GM12878 (cell line): ENCODE data around the gene TMEM163. TPM values are rescaled to one million over a fixed set of nuclear protein-coding genes. Genes with fewer than 3 reads are reported as not detected.

Experiments
- ATAC-seq: fragments of 200-7000 bp; cut with Tn5 transposase; 3 replicates; pipeline ENCODE4 v1.9.1; 2020; ENCODE audit warnings: mild to moderate bottlenecking, moderate library complexity
- BruUV-seq: library from RNA; stranded (reverse); fragments of 400-500 nt; replicated peaks from 2 replicates; lab custom pipeline; 2021; lab: Mats Ljungman, UMichigan
- CTCF ChIA-PET: fragments of 300-600 bp; sonication (Branson Sonifier 250); formaldehyde crosslinking; extraction: SDS; loops from one replicate; lab custom pipeline; 2021; ENCODE audit warnings: inconsistent platforms; lab: Yijun Ruan, JAX
- POLR2A ChIA-PET: fragments of 350-600 bp; formaldehyde crosslinking; extraction: SDS; loops from one replicate; lab custom pipeline; 2021; ENCODE audit warnings: inconsistent platforms; lab: Charles Lee
- RAD21 ChIA-PET: fragments of 300-600 bp; sonication (Branson Sonifier 250); formaldehyde crosslinking; loops from one replicate; lab custom pipeline; 2023; ENCODE audit warnings: antibody characterized with exemption; ENCODE audit not compliant: unreplicated experiment; lab: Charles Lee
- SMC1A ChIA-PET: fragments of 300-600 bp; sonication (Branson Sonifier 250); formaldehyde crosslinking; loops from one replicate; lab custom pipeline; 2023; ENCODE audit not compliant: unreplicated experiment, uncharacterized antibody; lab: Charles Lee
- DNase-seq: peaks from one replicate; pipeline ENCODE4 v3.0.0-alpha.2; 2011; ENCODE audit warnings: low read depth, low spot score
- FAIRE-seq: peaks from 3 replicates; lab custom pipeline; 2011; peaks lifted over from hg19 to GRCh38; lab: Jason Lieb, UNC
- H2AFZ ChIP-seq: 2 replicates; pipeline ENCODE4 v1.6.0; 2011; ENCODE audit warnings: low read depth, low read length, control low read depth; ENCODE audit not compliant: control insufficient read depth
- H3K27ac ChIP-seq: 2 replicates; pipeline ENCODE4 v1.5.1; 2011; ENCODE audit warnings: control low read depth; ENCODE audit not compliant: control insufficient read depth, insufficient read depth
- H3K27me3 ChIP-seq, 2 experiments: replicated peaks in 1 of 2; 2 replicates each; pipeline versions ENCODE4 v1.6.0 to v1.6.1; 2011; ENCODE audit warnings: low read length in 1 of 2; ENCODE audit not compliant: control insufficient read depth in 2 of 2, insufficient read depth in 2 of 2
- H3K36me3 ChIP-seq, 2 experiments: 2 replicates each; pipeline ENCODE4 v1.5.1; 2011; ENCODE audit warnings: low read length in 1 of 2; ENCODE audit not compliant: control insufficient read depth in 2 of 2, insufficient read depth in 2 of 2
- H3K4me1 ChIP-seq: 2 replicates; pipeline ENCODE4 v1.6.1; 2011; ENCODE audit warnings: mild to moderate bottlenecking, low read length, moderate library complexity, mixed read lengths; ENCODE audit not compliant: control insufficient read depth, insufficient read depth
- H3K4me2 ChIP-seq: 2 replicates; pipeline ENCODE4 v1.6.0; 2011; ENCODE audit warnings: control low read depth; ENCODE audit not compliant: control insufficient read depth, insufficient read depth
- H3K4me3 ChIP-seq: fragments of 200-600 bp; sonication (generic); 2 replicates; pipeline ENCODE4 v1.5.1; 2016
- H3K79me2 ChIP-seq: 2 replicates; pipeline ENCODE4 v1.6.0; 2011; ENCODE audit warnings: low read length; ENCODE audit not compliant: control insufficient read depth, insufficient read depth
- H3K9ac ChIP-seq: 2 replicates; pipeline ENCODE4 v1.8.0; 2011; ENCODE audit warnings: low read length, control low read depth, mixed read lengths; ENCODE audit not compliant: control insufficient read depth, insufficient read depth
- H3K9me3 ChIP-seq: replicated peaks from 3 replicates; pipeline ENCODE4 v1.5.1; 2011; ENCODE audit warnings: mild to moderate bottlenecking, low read length; ENCODE audit not compliant: control insufficient read depth, insufficient read depth
- H4K20me1 ChIP-seq: 2 replicates; pipeline ENCODE4 v1.6.0; 2011; ENCODE audit not compliant: control insufficient read depth, insufficient read depth
- BHLHE40 ChIP-seq, 2 experiments: fragments of 450-650 bp in 1 of 2; IDR thresholded peaks; 2 replicates each; pipeline ENCODE4 v1.6.1; 2011 to 2017; ENCODE audit warnings: low read depth in 2 of 2, borderline replicate concordance in 1 of 2, improper control_type of control experiment in 1 of 2, low read length in 1 of 2, mild to moderate bottlenecking in 1 of 2
- CBFB ChIP-seq: IDR thresholded peaks from 2 replicates; pipeline ENCODE4 v1.6.1; 2016; ENCODE audit warnings: antibody characterized with exemption, low read depth
- HSF1 ChIP-seq: fragments of 150-350 bp; IDR thresholded peaks from 2 replicates; pipeline ENCODE4 v1.6.1; 2014; ENCODE audit warnings: mild to moderate bottlenecking, low read depth, low read length
- JUNB ChIP-seq: IDR thresholded peaks from 2 replicates; pipeline ENCODE4 v1.6.1; 2016; ENCODE audit warnings: antibody characterized with exemption, mild to moderate bottlenecking
- KDM1A ChIP-seq: fragments of 200-600 bp; sonication (generic); IDR thresholded peaks from 2 replicates; pipeline ENCODE4 v1.6.1; 2016; ENCODE audit warnings: borderline replicate concordance
- NFYA ChIP-seq: IDR thresholded peaks from 2 replicates; pipeline ENCODE4 v1.6.1; 2011; ENCODE audit warnings: low read depth, mild to moderate bottlenecking, low read length, improper control_type of control experiment, borderline replicate concordance
- PAX5 ChIP-seq: IDR thresholded peaks from 2 replicates; pipeline ENCODE4 v1.6.1; 2011; ENCODE audit warnings: low read depth, low read length, borderline replicate concordance
- SUPT20H ChIP-seq: IDR thresholded peaks from 2 replicates; pipeline ENCODE4 v1.6.1; 2011; ENCODE audit warnings: low read depth, mild to moderate bottlenecking, low read length, moderate library complexity, borderline replicate concordance; ENCODE audit not compliant: control insufficient read depth
- TCF3 ChIP-seq: IDR thresholded peaks from 2 replicates; pipeline ENCODE4 v1.6.1; 2012; ENCODE audit warnings: low read depth, mild to moderate bottlenecking, low read length, borderline replicate concordance; ENCODE audit not compliant: insufficient read depth
- WGBS: methylation state at CpG from one replicate; pipeline ENCODE4 v1.1.6; 2016; ENCODE audit warnings: low lambda C conversion rate; ENCODE audit not compliant: insufficient replicate concordance, insufficient coverage; ENCODE audit errors: missing lambda C conversion rate; 5-methylcytosine and 5-hydroxymethylcytosine counted together
- in situ Hi-C: fragments of 300-500 bp; cut with MboI; formaldehyde crosslinking; loops from 9 replicates; pipeline ENCODE4 v1.14.3; 2018; ENCODE audit warnings: mixed read lengths
- intact Hi-C: fragments of 100-400 bp; cut with micrococcal nuclease; formaldehyde crosslinking; loops from one replicate; pipeline ENCODE4 v1.14.2; 2022; ENCODE audit not compliant: unreplicated experiment
- polyA plus RNA-seq, 11 experiments: library from polyadenylated mRNA; depleted of rRNA in 4 of 11; unstranded in 6 of 11; stranded (reverse) in 5 of 11; fragments of >200 nt; fragmentation: Nextera tagmentation in 4 of 11; fragmentation: Illumina TruSeq in 1 of 11; extraction: Ambion mirVana in 4 of 11; extraction: Trizol in 1 of 11; gene quantifications; 1 replicate in 1 of 11; 2 replicates in 10 of 11; pipeline versions ENCODE4 v1.2.1 to v1.2.3, GENCODE V29; 2011 to 2016; ENCODE audit warnings: inconsistent platforms in 2 of 11, missing spikeins in 2 of 11, low read depth in 1 of 11
- total RNA-seq, 4 experiments: library from RNA; depleted of rRNA in 3 of 4; stranded (reverse); fragments of >200 nt in 3 of 4; fragmentation: Illumina TruSeq in 1 of 4; extraction: Trizol in 1 of 4; gene quantifications; 2 replicates each; pipeline versions ENCODE4 v1.2.1 to v1.2.3, GENCODE V29; 2013 to 2021
- TF ChIP-seq, protein P1 (sequence below): IDR thresholded peaks from 2 replicates; pipeline ENCODE4 v1.6.1; 2011; ENCODE audit warnings: low read depth, mild to moderate bottlenecking, low read length, moderate library complexity, borderline replicate concordance; ENCODE audit errors: extremely low read depth

TMEM163 gene
- total and polyA plus RNA-seq, 10 of the 15 experiments (the other 5 are each of a cell fraction or from before 2014, with no cell fraction given) = 0.05 to 0.11 (median 0.07) TPM; not detected in 4

GRCh38 chr2:134704173-134704572 lies 14.6 kb downstream of the TMEM163 start:
- in situ Hi-C loops = no loop called here
- no peak for DNase-seq
- SMC1A ChIA-PET = interaction anchor here (1.0 to 1.1 kb wide), 2 partner anchors 10 to 86 kb away, joined by 3 to 4 read pairs; no protein-coding TSS in a partner anchor

DNA sequence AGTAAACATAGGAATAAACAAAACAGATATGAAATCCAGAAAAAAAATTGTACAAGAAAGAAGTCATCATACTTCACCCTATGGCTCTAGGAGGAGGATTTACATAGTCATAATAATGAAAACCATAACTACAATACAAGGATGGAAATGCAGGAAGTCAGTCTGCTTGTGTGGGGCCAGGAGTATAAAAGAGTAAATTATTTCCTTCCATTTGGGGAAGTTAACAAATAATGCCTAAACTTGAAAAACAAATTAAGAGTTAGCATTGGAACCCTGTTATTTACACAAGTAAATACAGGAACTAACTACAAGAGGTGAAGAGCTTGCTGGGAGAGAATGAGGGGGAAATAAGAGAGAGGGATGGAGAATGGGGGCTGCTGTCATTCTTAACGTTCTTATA lies 15.4 kb downstream of the TMEM163 start:
- in situ Hi-C loops = no loop called here
- SMC1A ChIA-PET = interaction anchor here (1.0 to 1.4 kb wide), 2 partner anchors 9 to 55 kb away, joined by 3 to 4 read pairs; no protein-coding TSS in a partner anchor
- H3K79me2 ChIP-seq = no peaks in the 10 kb centered on the region
- no peak for TF ChIP-seq BHLHE40 (IDR thresholded peaks at IDR 0.05; ENCODE audit: borderline replicate concordance in 1 of 2, low read depth in 2 of 2, low read length in 1 of 2)
- TF ChIP-seq SUPT20H = no peak
- TF ChIP-seq, protein P1, sequence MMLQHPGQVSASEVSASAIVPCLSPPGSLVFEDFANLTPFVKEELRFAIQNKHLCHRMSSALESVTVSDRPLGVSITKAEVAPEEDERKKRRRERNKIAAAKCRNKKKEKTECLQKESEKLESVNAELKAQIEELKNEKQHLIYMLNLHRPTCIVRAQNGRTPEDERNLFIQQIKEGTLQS = no peak
- TF ChIP-seq NFYA = no peak
- no peak for TF ChIP-seq KDM1A
- TF ChIP-seq, all 136 proteins: peak for 0
- H3K27ac ChIP-seq = no peak overlapping the region
- no peaks in the 10 kb centered on the region for H3K9me3 ChIP-seq
- RAD21 ChIA-PET = no interaction called here
- H3K4me1 ChIP-seq = no peaks in the 10 kb centered on the region
- no TSS peak for BruUV-seq
- H3K9ac ChIP-seq = no peak overlapping the region
- no peak overlapping the region for H3K4me3 ChIP-seq
- no peaks in the 10 kb centered on the region; the same call in 1 of the 2 replicates for H4K20me1 ChIP-seq
- FAIRE-seq = no peak
- no peak for DNase-seq
- intact Hi-C loops = no loop called here
- POLR2A ChIA-PET = no interaction called here
- H2AFZ ChIP-seq = no peak overlapping the region
- no peaks in the 10 kb centered on the region for H3K36me3 ChIP-seq
- no peaks in the 10 kb centered on the region for H3K27me3 ChIP-seq
- WGBS = 0% methylated on average over 1 of the region's 1 CpG
- no peak overlapping the region for H3K4me2 ChIP-seq
- ATAC-seq = no peak
- CTCF ChIA-PET = interaction anchor here (0.8 to 1.7 kb wide), 2 partner anchors 10 to 233 kb away, joined by 3 read pairs; no protein-coding TSS in a partner anchor

More at GRCh38 chr2:134704173-134704572, 14.6 kb downstream of the TMEM163 start:
- FAIRE-seq = no peak
- H3K4me3 ChIP-seq = no peak overlapping the region
- no peak overlapping the region for H2AFZ ChIP-seq
- H3K4me1 ChIP-seq = no peaks in the 10 kb centered on the region
- BruUV-seq = no TSS peak
- H3K9ac ChIP-seq = no peak overlapping the region
- ATAC-seq = no peak
- H3K27ac ChIP-seq = no peak overlapping the region
- TF ChIP-seq JUNB (no peak), CBFB (no peak), TCF3 (no peak), PAX5 (no peak), HSF1 (no peak)
- WGBS = 43% methylated on average over 4 of the region's 4 CpGs
- H3K36me3 ChIP-seq = no peaks in the 10 kb centered on the region
- no peak overlapping the region for H3K4me2 ChIP-seq
- H3K79me2 ChIP-seq = no peaks in the 10 kb centered on the region
- POLR2A ChIA-PET = no interaction called here
- intact Hi-C loops = no loop called here
- no peaks in the 10 kb centered on the region for H3K27me3 ChIP-seq
- no peaks in the 10 kb centered on the region for H3K9me3 ChIP-seq
- RAD21 ChIA-PET = no interaction called here
- CTCF ChIA-PET = interaction anchor here (0.8 to 1.7 kb wide), 2 partner anchors 10 to 234 kb away, joined by 3 read pairs; no protein-coding TSS in a partner anchor
- H4K20me1 ChIP-seq = no peaks in the 10 kb centered on the region; the same call in 1 of the 2 replicates
